GM18507 (cell line): ENCODE data around the gene HLCS.
"Not testable (repeated sequence)": the region's sequence is repeated elsewhere in the genome, so short reads cannot be mapped to it uniquely, and the experiment has no call there.

Source experiments
- DNase-seq: peaks from one replicate; pipeline ENCODE4 v3.0.0; 2011; ENCODE audit warnings: low read depth; ENCODE audit not compliant: insufficient read length; ENCODE audit errors: extremely low spot score
- FAIRE-seq: peaks from 2 replicates; lab custom pipeline; 2011; peaks lifted over from hg19 to GRCh38; lab: Jason Lieb, UNC

HLCS gene

DNA sequence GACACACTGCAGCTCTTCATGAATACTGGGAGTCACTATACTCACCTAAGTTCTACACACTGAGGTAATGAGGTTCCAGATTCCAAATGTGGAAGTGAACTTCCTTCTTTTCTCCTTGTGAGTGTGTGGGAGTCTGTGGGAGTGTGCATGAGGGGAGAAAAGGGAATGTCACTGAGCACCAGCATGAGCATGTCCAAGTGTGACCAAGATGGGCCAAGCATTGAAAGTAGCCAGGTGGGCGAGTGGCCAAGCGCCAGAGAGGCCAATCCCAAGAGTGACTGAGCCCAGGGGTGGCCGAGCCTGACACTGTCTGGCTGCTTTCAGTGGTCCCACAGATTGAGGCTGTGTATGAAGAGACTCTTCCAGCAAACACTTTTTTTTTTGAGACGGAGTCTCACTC, 132.3 kb downstream of the HLCS start:
- DNase-seq (no peak), FAIRE-seq (no peak)

DNA sequence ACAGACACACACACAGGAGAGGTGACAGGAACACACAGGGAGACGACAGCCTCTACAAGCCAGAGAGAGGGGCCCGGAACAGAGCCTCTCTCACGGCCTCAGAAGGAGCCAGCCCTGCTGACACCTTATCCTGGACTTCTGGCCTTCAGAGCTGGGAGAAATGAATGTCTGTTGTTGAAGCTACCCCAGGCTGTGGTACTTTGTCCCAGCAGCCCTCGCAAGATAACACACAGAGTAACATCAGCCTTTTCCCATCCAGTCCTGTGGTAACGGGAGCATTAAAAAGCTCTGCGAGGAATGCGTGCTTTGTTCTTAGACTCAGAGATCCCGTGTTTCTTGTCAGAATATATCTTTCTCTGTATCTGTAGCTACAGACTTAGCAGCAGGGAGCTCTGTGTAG, 136.4 kb downstream of the HLCS start:
- DNase-seq (no peak), FAIRE-seq (no peak)

DNA sequence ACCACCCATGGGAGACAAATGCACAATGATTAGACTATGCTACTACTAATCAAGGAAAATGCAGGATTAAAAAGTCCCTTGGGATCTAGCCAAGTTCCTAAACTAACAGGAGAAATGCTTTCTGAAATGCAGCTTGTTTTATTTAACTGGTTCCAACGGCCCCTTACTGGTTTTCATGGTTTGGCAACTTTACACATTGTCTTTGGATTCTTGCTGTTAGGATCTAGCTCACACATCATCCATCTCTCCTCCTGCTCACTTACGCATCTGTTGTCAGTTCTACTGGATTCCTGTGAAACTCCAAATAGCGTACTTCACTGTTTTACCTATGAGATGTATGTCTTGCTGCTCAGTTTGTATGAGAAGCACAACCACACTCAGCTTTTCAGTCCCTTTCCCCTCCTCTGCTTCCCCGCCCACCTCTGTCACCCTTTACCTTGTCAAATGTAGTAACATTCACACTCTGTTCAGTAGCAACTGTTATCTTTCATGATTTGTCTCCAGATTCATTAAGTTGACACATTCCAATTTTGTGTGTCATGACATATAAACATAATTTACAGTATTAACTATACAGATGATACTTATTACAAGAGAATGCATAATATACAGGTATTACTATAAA, 137.5 kb downstream of the HLCS start:
- DNase-seq: no peak
- no peak for FAIRE-seq

DNA sequence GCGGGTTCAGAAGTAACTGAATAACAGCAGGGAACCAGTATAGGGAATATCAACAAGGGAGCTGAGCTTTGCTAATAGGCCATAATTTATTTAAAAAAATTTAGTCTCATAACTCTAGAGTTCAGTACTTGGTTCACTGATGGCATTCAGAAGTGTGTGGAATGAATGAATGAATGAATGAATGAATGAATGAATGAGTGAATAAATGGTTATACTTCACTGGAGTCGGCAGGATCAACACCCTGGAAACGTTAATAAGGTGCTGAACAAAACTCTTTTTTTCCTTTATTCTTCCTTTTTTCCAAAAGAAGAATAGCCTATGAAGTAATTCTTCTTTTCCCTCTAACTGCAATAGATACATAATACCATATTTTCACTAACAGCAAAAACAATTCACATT, 138.3 kb downstream of the HLCS start:
- DNase-seq (no peak), FAIRE-seq (no peak)

DNA sequence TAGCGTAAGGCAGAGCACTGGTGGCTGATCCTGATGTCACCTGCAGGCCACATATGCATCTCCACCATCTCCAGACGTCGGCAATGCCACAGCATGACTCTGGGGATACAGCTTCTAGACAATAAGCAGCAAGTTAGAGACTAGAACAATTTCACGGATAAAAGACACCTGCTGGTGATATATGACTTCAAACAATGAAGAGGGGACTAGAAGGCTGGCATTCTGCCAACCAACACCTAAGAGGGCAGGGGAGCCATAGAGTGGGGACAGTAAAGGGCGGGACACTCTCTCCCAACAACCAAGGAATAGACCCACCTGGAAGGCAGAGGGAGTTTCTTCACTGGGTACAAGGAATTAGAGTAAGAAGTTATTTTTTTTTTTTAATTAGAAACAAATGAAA, 140.8 kb downstream of the HLCS start:
- no peak for DNase-seq
- no peak for FAIRE-seq

DNA sequence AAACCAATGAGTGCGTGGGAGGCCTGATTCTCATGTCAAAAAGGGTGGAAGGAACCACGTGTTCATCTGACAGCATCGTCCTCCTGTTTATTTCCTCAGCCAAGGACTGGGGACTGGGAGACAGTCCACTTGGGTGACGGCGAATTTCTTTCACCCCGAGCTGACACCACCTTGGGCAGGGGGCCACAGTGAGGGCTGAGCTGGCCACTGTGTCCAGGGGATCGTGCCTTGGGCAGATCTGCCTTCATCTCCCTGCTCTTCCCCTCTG, 145.5 kb downstream of the HLCS start:
- DNase-seq (no peak), FAIRE-seq (no peak)

DNA sequence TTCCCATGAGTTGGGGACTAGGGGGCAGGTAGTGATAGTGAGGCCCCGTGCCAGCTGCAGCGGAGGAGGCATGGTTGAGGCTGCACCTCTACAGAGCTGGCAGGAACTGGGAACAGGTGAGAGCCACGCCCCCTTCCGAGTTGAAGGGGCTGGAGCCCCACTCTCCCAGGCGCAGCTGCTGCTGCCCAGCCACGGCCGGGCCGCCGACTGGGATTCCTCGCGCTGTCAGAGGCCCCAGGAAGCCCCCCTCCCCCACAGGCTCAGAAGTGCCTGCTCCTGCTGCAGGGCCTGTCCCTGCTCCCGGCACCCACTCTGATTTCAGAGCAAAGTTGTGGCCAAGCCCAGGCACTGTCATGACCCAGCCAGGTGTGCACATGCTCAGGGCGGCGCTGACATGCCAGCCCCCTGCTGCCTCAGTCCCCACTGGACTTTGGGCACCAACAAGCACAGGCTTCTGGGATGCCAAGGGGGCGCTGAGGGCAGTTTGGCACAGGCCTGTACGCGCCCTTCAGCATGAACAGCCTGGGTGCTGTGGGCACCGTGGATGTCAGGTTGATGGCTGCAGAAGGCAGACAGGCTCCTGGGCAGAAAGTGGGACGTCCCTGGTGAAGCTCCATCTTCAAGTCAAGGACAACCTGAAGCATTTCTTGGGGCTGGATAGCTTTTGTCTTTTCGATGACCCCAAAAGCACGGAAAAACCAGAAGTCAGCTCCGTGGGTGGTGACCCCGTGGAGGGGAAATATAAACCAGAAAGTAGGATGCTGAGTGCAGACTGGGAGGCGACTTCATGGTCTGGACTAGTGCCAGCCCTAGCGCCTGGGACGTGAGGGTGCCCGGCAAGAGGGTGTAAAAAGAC, 146.1 kb downstream of the HLCS start:
- FAIRE-seq: no peak
- no peak for DNase-seq

DNA sequence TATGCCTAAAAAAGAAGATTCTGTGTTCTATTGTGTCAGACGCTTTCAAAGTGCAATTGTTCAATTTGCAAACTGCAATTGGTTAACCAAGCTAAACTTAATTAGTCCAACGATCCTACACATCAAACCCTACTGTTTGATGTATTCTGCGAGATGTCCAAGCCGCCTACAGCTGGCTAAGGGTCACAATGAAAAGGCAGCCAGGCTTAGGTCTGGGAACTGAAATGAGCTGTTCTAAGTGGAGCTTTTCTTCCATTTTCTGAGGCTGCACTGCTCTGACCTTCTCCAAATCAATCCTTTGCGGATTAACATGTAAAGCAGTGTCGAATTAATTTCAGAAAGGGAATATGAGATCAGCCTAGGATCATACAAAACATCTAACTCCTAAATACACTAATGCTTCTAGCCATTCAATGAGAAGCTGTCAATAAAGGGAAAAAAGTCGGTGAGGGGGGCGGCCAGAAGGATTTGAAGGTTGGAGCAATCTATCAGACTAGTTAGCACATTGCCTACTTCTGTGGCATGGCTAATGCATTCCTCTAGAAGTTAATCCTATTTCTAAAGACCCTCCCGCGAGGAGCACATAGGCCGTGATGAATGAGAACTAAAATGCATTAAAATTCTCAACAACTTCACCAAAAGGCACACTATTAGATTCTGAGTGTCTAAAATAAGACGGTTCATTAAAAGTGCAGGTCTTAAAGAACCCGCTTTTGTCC, 148.6 kb downstream of the HLCS start:
- no peak for FAIRE-seq
- no peak for DNase-seq

DNA sequence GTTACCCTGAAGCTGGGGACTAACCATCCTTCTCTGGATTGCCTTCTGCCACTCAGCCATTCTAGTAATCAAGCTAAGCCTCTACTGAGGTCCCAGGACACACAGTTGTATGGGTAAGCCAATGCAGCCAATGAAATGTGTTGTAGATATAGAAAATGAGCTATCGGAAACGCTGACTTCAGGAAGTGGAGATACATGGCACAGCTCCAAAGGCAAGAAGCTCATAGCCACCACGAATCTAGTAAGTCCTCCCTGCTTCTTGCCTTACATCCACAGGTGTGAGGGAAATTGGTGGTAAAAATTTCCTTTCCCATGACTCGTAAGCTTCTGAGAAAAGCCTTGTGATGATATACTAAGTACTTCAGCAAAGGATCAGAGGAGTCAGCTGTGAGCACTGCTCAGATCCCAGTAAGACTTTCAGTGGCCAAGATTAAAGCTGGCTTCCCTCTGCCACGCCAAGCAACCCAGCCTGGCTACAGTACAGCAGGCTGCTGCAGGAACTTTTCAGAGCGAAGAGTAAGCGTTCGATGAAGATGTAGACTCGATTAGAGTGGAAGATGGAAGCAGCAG, 149.8 kb downstream of the HLCS start:
- DNase-seq: no peak

DNA sequence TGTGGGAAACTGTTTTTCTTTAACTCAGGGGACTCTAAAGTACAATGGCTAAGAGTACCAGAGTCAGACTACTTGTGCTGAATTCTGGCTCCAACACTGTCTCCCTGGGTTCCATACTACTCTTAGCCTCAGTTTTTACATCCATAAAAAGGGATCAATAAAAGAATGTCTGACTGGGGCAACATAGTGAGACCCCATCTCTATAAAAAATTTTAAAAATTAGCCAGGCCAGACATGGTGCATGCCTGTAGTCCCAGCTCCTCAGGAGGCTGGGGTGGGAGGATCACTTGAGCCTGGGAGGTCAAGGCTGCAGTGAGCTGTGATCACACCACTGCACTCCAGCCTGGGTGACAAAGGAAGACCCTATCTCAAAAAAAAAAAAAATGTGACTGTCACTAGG, 150.4 kb downstream of the HLCS start:
- not testable (repeated sequence) for DNase-seq, FAIRE-seq

More for the DNA sequence above, 149.8 kb downstream of the HLCS start:
- no peak for FAIRE-seq

DNA sequence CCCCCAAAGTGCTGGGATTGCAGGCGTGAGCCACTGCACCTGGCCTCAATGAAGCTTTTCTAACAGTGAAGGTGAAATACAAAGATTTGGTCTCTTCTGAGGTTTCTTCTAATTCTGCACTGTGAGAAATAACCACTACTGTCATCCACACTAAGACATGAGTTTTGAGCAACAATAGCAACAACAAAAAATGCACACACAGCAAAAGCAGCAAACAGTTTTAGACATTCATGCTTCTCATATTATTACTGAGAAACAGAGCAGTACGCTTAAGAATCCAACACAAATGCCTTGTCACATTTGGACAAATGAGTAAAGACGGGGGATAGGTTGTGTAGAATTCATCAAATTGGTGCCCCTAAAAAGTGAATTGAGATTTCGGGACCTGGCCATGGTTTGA, 151.2 kb downstream of the HLCS start:
- DNase-seq: no peak
- no peak for FAIRE-seq

DNA sequence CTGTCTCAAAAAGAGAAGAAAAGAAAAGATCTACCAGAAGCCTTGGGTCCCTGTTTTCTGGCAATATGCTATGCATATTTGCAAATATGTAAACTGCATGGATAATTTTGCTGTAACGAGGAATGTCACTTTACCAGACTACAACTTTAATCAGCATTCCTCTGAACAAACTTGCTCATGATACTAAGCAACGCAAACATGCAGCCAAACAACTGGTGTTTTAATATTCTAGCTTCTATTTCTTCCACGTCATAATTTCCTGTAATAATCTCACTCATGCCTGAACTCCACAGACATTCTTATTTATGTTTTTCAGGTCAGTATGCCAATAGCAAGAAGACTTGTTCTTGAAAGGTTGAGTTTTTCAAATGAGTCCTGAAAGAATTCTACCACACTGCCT, 153.4 kb downstream of the HLCS start:
- DNase-seq: no peak
- no peak for FAIRE-seq

DNA sequence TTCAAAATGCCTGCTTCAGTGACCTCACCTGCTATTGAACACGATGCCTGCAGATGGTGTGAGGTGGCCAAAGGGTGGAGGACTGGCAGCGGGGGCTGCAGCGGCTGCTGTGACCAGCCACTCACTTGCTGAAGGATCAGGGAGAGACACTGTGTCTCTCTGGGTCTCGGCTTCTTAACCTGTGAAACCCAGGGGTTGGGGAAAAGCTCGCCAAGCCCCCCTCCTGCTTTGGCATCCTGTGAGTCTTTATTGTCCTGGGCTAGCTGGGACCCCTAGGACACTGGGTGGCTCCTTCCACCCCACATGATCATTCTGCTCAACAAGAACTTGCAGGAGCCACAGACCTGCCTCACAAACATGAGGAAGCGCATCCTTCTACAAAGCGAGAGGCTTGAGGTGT, 154.7 kb downstream of the HLCS start:
- FAIRE-seq: no peak
- DNase-seq: no peak

DNA sequence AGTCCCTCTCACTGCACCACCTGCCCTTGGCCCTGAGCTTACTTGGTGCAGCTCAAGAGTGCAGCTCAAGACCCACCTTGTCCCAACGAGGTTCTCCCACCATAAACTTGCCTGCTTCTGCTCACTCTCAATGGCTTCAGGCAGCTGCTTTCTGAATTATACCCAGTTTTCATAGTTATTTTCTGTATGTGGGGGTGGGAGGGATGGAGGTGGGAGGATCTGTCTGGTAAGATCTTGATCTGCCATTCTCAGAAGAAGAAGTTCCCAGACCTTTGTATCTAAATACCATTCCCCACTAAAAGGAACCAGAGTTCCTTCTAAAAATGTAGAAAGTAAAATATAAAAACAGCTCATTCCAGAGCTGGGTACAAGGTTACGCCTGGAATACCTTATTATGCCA, 156.0 kb downstream of the HLCS start:
- FAIRE-seq: no peak
- no peak for DNase-seq

DNA sequence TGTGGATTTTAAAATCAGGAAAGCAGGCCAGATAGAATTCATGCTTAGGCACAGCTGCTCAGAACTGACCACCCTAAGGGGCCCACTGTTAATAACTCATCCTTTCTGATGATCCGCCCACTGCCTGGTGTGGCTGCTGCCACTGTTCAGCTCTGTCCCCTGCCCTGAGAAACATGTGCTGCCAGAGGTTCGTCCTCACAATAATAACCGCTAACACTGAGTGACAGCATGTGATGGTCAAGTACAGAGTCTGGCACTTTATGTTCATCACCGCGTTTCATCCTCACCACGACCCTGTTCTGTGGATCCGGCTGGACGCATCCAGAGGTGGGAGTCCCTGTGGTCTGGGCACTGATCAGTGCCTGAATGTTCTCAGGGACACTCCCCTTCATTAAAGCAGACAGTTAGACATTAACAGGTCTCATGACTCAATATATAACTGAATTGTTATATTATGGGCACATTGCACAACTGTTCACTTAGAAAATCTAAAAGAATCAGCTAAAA, 159.0 kb downstream of the HLCS start:
- DNase-seq (no peak), FAIRE-seq (no peak)

DNA sequence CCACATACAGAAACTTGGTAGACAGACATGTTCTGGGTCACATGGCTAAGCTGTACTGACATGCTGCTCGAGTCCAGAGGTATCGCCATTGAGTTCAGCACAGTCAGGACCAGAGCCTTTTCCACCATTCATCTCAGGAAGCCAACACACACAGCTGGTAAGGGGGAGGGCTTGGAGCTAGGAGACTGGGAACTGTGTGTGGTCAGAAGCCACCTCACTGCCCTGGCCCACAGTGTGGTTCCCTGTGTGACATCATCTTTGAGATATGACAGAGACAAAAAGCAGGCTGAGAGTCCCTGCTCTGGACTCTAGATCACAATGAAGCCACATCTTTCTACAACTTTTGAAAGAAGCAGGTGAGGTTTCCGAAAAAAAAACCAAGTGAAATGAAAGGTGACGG, 160.4 kb downstream of the HLCS start:
- no peak for FAIRE-seq
- no peak for DNase-seq

DNA sequence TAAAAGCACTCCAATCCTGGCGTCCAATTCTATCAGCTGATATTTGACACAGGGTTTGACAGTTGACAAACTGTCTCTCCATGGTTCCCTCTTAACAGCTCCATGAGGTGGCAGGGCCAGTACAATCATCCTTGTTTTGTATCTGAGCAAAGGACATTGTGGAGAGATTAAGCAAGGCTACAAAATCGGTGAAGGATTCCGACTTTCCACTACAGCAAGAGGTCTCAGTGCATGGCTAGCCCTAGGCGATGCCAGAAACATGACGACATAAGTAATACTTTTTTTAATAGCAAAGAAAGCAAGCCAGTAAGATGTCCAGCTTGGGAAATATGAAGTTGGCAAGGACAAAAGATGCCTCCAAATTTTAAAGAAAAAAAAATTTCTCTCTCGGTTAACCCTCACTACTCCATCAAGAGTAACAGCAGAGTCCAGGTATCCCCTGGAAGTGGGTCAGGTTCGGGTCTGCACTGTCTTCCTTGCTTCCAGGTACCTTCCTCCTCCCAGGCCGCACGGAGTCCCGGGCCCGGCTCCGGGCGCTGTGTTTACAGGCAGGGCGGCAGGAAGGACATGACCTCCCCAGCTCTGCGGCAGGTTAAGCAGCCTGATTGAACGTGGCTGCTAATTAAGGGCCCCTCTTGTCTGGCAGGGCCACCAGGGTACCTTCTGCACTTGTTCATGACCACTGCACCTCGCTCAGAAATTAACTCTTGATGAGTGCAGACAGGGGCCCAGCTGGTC, 161.4 kb downstream of the HLCS start:
- FAIRE-seq: no peak

DNA sequence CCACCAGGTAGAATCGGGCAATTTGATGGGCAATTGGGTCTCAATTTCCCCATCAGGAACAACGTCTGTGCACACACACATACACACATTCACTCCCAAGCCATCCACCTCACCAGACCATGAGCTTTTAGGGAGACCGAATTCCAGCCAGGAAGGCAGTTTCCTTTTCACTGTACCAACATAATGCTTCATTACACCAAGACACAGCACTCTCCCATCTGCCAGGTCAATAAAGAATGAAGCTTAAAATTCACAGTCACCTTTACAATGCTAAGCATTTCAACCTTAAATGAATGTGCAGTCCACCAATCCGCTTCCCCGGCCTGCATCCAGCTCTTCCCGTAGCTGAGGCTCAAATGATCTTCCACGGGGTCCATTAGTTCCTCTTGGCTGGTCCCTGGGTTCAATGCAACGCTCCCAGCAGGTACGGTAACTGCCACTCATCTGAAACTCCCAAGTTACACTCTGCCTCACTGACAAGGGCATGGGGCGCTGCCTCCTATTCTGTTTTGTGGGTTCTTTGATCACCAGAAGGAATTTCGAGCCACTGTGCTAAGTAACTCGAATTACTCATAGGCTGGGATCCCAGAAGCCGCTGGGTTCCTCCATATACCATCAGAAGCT, 162.5 kb downstream of the HLCS start:
- DNase-seq (no peak), FAIRE-seq (no peak)

More for the DNA sequence above, 161.4 kb downstream of the HLCS start:
- no peak for DNase-seq

DNA sequence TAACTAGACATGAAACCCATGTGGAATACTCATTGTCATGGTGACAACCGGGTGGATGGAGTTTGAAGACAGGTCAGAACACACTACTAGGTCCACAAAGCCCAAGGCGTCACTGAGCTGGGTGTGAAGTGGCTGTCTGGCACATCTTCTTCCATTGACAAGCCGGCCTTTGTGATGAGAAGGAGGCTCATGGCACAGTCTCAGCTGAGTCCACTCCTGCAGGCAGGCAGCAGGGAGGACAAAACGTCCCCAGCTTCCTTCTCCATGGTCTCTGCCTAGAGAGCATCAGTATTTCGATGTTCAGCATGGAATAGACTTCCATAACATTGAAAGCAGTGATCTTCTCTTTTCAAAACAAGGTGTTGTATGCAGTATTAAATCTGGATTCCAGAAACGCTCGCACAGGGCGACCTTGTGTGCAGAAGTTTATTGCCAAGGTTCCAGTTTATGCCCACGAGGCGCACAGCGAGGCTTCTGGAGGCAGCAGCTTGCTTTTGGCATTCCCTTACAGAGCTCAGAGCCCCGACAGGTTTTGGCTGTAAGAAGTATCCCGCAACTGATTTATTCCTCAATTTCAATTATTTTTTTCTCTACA, 163.3 kb downstream of the HLCS start:
- no peak for DNase-seq
- no peak for FAIRE-seq
